ENCODE data around the gene SLC38A4. TPM values are rescaled to one million over a fixed set of nuclear protein-coding genes. Genes with fewer than 3 reads are reported as not detected.

SLC38A4 gene
- total RNA-seq, 4 donors from 2014 or later: 0.17 TPM; not detected in 2

DNA sequence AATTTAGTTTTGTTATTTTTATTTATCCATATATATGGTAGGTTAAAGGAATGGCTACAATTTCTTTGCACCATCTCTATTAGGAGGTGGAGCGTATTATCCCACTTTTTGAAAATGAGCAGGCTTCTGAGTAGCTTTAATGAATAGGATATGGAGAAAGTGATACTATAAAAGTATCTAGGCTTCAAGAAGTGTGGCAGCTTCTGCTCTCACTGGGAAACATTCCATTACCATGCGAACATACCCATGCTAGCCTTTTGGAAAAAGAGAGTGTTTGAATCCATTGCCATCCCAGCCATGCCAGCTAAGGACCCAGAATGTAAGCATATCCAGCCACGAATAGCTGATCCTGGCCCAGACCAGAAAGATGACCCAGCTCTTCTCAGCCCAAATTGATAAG lies 107.3 kb downstream of the SLC38A4 start:
- intact Hi-C loops (cut with DNase I): no loop called here
- 95% methylated on average over 3 of the region's 3 CpGs for WGBS
- H3K36me3 ChIP-seq: no peaks in the 10 kb centered on the region

DNA sequence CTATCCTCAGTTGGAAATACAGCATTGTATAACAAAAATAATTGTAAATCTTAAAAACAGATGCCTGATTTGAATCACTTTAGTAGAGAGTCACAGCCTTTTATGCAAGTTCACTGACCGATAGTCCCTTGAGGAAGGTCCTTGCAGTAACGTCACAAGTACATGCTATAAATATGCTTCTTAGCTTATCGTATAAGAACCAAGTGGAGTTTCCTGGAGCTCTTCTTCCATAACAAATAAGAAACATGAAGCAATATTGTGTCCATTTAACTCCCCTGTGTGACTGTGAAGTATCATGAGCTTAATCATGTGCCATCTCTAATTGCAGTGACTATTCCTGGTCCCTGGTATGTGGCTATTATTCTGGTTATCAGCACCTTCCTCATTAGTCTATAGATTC lies 107.9 kb downstream of the SLC38A4 start:
- H3K4me3 ChIP-seq: no peak overlapping the region
- TF ChIP-seq, protein P1, sequence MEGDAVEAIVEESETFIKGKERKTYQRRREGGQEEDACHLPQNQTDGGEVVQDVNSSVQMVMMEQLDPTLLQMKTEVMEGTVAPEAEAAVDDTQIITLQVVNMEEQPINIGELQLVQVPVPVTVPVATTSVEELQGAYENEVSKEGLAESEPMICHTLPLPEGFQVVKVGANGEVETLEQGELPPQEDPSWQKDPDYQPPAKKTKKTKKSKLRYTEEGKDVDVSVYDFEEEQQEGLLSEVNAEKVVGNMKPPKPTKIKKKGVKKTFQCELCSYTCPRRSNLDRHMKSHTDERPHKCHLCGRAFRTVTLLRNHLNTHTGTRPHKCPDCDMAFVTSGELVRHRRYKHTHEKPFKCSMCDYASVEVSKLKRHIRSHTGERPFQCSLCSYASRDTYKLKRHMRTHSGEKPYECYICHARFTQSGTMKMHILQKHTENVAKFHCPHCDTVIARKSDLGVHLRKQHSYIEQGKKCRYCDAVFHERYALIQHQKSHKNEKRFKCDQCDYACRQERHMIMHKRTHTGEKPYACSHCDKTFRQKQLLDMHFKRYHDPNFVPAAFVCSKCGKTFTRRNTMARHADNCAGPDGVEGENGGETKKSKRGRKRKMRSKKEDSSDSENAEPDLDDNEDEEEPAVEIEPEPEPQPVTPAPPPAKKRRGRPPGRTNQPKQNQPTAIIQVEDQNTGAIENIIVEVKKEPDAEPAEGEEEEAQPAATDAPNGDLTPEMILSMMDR (IDR thresholded peaks at IDR 0.05): no peak
- TF ChIP-seq POLR2AphosphoS5 (IDR thresholded peaks at IDR 0.05) (no peak), POLR2A (IDR thresholded peaks at IDR 0.05; ENCODE audit: low read depth) (no peak), EP300 (IDR thresholded peaks at IDR 0.05) (no peak)
- H3K27me3 ChIP-seq: no peaks in the 10 kb centered on the region
- no peaks in the 10 kb centered on the region for H3K36me3 ChIP-seq
- no peak for DNase-seq (ENCODE audit: extremely low spot score)
- peaks cover 0 to 4% (median 0%) of the 10 kb centered on the region in 4 donors for H3K4me1 ChIP-seq
- no peak overlapping the region for H3K27ac ChIP-seq (replicated peaks in 1 of 4)
- intact Hi-C loops (cut with DNase I): no loop called here
- 78% methylated on average over 3 of the region's 3 CpGs for WGBS
- no peaks in the 10 kb centered on the region for H3K9me3 ChIP-seq

More for the DNA sequence above, 107.3 kb downstream of the SLC38A4 start:
- no peaks in the 10 kb centered on the region for H3K27me3 ChIP-seq
- H3K27ac ChIP-seq (replicated peaks in 1 of 4): no peak overlapping the region
- DNase-seq (ENCODE audit: extremely low spot score): no peak
- no peaks in the 10 kb centered on the region for H3K9me3 ChIP-seq
- H3K4me1 ChIP-seq: peaks cover 0 to 8% (median 1%) of the 10 kb centered on the region in 4 donors
- no peak overlapping the region for H3K4me3 ChIP-seq
- TF ChIP-seq POLR2AphosphoS5 (IDR thresholded peaks at IDR 0.05) (no peak), POLR2A (IDR thresholded peaks at IDR 0.05; ENCODE audit: low read depth) (no peak), EP300 (IDR thresholded peaks at IDR 0.05) (no peak)
- TF ChIP-seq, protein P1 (IDR thresholded peaks at IDR 0.05): no peak

DNA sequence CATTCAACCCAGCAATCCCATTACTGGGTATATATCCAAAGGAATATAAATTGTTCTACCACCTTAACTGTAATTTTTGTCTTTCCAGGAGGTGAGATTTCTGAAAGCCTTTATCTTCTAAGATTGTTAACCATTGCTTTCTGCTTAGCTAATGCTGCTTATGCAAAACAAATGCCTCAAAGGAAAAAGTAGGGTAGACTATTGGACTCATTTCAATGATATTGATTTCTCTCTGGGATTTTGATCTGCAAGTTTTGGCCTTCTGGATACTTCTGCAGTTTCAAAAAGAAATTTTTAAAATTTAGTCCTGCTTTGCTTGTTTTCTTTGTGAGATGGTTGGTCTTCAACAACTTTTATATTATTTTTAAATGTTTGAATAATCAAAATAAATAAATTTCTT lies 108.6 kb downstream of the SLC38A4 start:
- Histone ChIP-seq H3K4me3 (no peak overlapping the region), H3K27me3 (no peaks in the 10 kb centered on the region), H3K4me1 (no peaks in the 10 kb centered on the region), H3K9me3 (no peaks in the 10 kb centered on the region), H3K36me3 (no peaks in the 10 kb centered on the region), H3K27ac (replicated peaks in 1 of 4) (no peak overlapping the region)
- intact Hi-C loops (cut with DNase I): no loop called here
- DNase-seq (ENCODE audit: extremely low spot score): no peak
- TF ChIP-seq POLR2AphosphoS5 (IDR thresholded peaks at IDR 0.05) (no peak), EP300 (IDR thresholded peaks at IDR 0.05) (no peak), POLR2A (IDR thresholded peaks at IDR 0.05; ENCODE audit: low read depth) (no peak)
- TF ChIP-seq, protein P1 (IDR thresholded peaks at IDR 0.05): no peak
